ENCODE measurements around the gene MTHFS. TPM values are rescaled to one million over a fixed set of nuclear protein-coding genes. Genes with fewer than 3 reads are reported as not detected.
A peak's percentile ranks its signal among the peaks of the same experiment; 100 is the strongest.

Gene MTHFS
- total and polyA plus RNA-seq, 8 donors = 19.8 to 53.1 (median 28.6) TPM

- TF ChIP-seq CTCF (IDR thresholded peaks at IDR 0.05) = no peak
- Histone ChIP-seq H3K27me3 (no peaks in the 10 kb centered on the region), H3K4me1 (no peaks in the 10 kb centered on the region), H3K36me3 (no peaks in the 10 kb centered on the region), H3K9me3 (no peaks in the 10 kb centered on the region), H3K4me3 (no peak overlapping the region), H3K27ac (no peak overlapping the region)
- intact Hi-C loops (cut with DNase I) = no loop called here
- no peak for DNase-seq
- no peak for FAIRE-seq
- ATAC-seq = no peak
These were observed 76.6 kb downstream of the MTHFS start for GRCh38 chr15:79820176-79820575.

GRCh38 chr15:79816571-79816970, 80.2 kb downstream of the MTHFS start:
- intact Hi-C loops (cut with DNase I) = no loop called here
- FAIRE-seq = no peak
- WGBS, 2 donors = 77% methylated on average over 6 of the region's 6 CpGs
- Histone ChIP-seq H3K4me3 (no peak overlapping the region), H3K27ac (no peak overlapping the region), H3K4me1 (peaks cover 0 to 9% (median 3%) of the 10 kb centered on the region in 3 donors), H3K36me3 (no peaks in the 10 kb centered on the region), H3K9me3 (no peaks in the 10 kb centered on the region), H3K27me3 (no peaks in the 10 kb centered on the region)
- no peak for TF ChIP-seq CTCF (IDR thresholded peaks at IDR 0.05)
- no peak for ATAC-seq
- no peak for DNase-seq

GRCh38 chr15:79815468-79815867, 81.3 kb downstream of the MTHFS start:
- intact Hi-C loops (cut with DNase I) = no loop called here
- Histone ChIP-seq H3K9me3 (no peaks in the 10 kb centered on the region), H3K27me3 (no peaks in the 10 kb centered on the region), H3K4me3 (no peak overlapping the region), H3K36me3 (no peaks in the 10 kb centered on the region), H3K27ac (no peak overlapping the region), H3K4me1 (peaks cover 0 to 10% (median 3%) of the 10 kb centered on the region in 3 donors)
- no peak for DNase-seq
- 87 to 89% methylated on average over 5 of the region's 5 CpGs for WGBS, 2 donors
- no peak for ATAC-seq
- no peak for FAIRE-seq
- no peak for TF ChIP-seq CTCF (IDR thresholded peaks at IDR 0.05)

GRCh38 chr15:79812541-79812940, 84.3 kb downstream of the MTHFS start:
- no peak for TF ChIP-seq CTCF (IDR thresholded peaks at IDR 0.05)
- Histone ChIP-seq H3K9me3 (no peaks in the 10 kb centered on the region), H3K4me1 (peaks cover 0 to 10% (median 3%) of the 10 kb centered on the region in 3 donors), H3K4me3 (no peak overlapping the region), H3K36me3 (no peaks in the 10 kb centered on the region), H3K27ac (no peak overlapping the region), H3K27me3 (no peaks in the 10 kb centered on the region)
- ATAC-seq = no peak
- 55 to 58% methylated on average over 3 of the region's 3 CpGs for WGBS, 2 donors
- no peak for FAIRE-seq
- no peak for DNase-seq
- intact Hi-C loops (cut with DNase I) = no loop called here

- Histone ChIP-seq H3K9me3 (no peaks in the 10 kb centered on the region), H3K4me3 (no peak overlapping the region), H3K27ac (no peak overlapping the region), H3K4me1 (peaks cover 0 to 10% (median 3%) of the 10 kb centered on the region in 3 donors), H3K36me3 (no peaks in the 10 kb centered on the region), H3K27me3 (no peaks in the 10 kb centered on the region)
- WGBS, 2 donors = 18 to 21% methylated on average over 15 of the region's 15 CpGs
- DNase-seq (peak; percentile 66 to 92 (median 82)), FAIRE-seq (no peak), ATAC-seq (peak; percentile 91 to 93 (median 92))
- TF ChIP-seq CTCF (IDR thresholded peaks at IDR 0.05) = no peak
- intact Hi-C loops (cut with DNase I) = no loop called here
These were observed 85.1 kb downstream of the MTHFS start for GRCh38 chr15:79811406-79812405.
